NT2/D1 (cell line): ENCODE data around the gene CDH4.

Experiments used
- YY1 ChIP-seq: IDR thresholded peaks from 2 replicates; pipeline ENCODE4 v1.6.1; 2011; ENCODE audit not compliant: insufficient read length, insufficient read depth
- ZNF274 ChIP-seq: IDR thresholded peaks from 2 replicates; pipeline ENCODE4 v1.6.1; 2011; ENCODE audit warnings: mild to moderate bottlenecking, low read depth, low read length

GRCh38 chr20:61615806-61616205, 363.7 kb downstream of the CDH4 start:
- TF ChIP-seq YY1 (no peak), ZNF274 (no peak)
